Testis (tissue), 3 donors: ENCODE measurements around the gene CYP26A1. TPM values are rescaled to one million over a fixed set of nuclear protein-coding genes. Genes with fewer than 3 reads are reported as not detected.

ENCODE experiments used
- DNase-seq: peaks from one replicate; pipeline ENCODE4 v3.0.0-alpha.2; 2019
- H3K27ac ChIP-seq, 2 donors: fragments of 200-600 bp; sonication (generic); one replicate each; pipeline ENCODE4 v1.5.1; 2019
- H3K27me3 ChIP-seq: fragments of 200-600 bp; sonication (generic); one replicate; pipeline ENCODE4 v1.5.1; 2019
- H3K36me3 ChIP-seq: fragments of 200-600 bp; sonication (generic); one replicate; pipeline ENCODE4 v1.5.1; 2017; ENCODE audit warnings: low read depth; ENCODE audit errors: missing control alignments
- H3K4me1 ChIP-seq: fragments of 200-600 bp; sonication (generic); one replicate; pipeline ENCODE4 v1.5.1; 2019
- H3K4me3 ChIP-seq, 2 donors: fragments of 200-600 bp; sonication (generic); one replicate each; pipeline ENCODE4 v1.5.1; 2017 to 2019
- H3K9me3 ChIP-seq: fragments of 200-600 bp; sonication (generic); one replicate; pipeline ENCODE4 v1.5.1; 2017
- CTCF ChIP-seq, 3 experiments: fragments of 450-650 bp in 2 of 3; fragments of 200-600 bp in 1 of 3; sonication (generic) in 1 of 3; IDR thresholded peaks; one replicate each; pipeline ENCODE4 v1.5.1; 2016 to 2019; ENCODE audit warnings: antibody characterized with exemption in 3 of 3, mild to moderate bottlenecking in 2 of 3, moderate library complexity in 1 of 3
- POLR2A ChIP-seq: fragments of 450-650 bp; IDR thresholded peaks from one replicate; pipeline ENCODE4 v1.6.1; 2017; ENCODE audit warnings: antibody characterized with exemption, mild to moderate bottlenecking, moderate library complexity
- WGBS, 2 donors: methylation state at CpG; one replicate each; pipeline ENCODE4 v1.1.5; 2018; 5-methylcytosine and 5-hydroxymethylcytosine counted together
- intact Hi-C: fragments of 100-400 bp; cut with DNase I; formaldehyde crosslinking; loops from one replicate; pipeline ENCODE4 v1.15.1; 2023; ENCODE audit warnings: low total_unique reads
- polyA plus RNA-seq: library from polyadenylated mRNA; stranded (reverse); fragments of 350-450 nt; fragmentation: Illumina TruSeq; extraction: RNeasy Lipid Tissue Mini Kit (QIAGEN cat#74804); gene quantifications from one replicate; pipeline ENCODE4 v1.2.3, GENCODE V29; 2014; ENCODE audit warnings: low read depth, low replicate concordance; ENCODE audit not compliant: insufficient read depth
- total RNA-seq, 2 donors: library from RNA; depleted of rRNA; stranded (reverse); fragments of >200 nt; gene quantifications; one replicate each; pipeline ENCODE4 v1.2.3, GENCODE V29; 2016

CYP26A1 gene
- total and polyA plus RNA-seq, 3 donors from 2014 or later, result 0.57 TPM; not detected in 2

- no peaks in the 10 kb centered on the region for H3K36me3 ChIP-seq
- no peaks in the 10 kb centered on the region for H3K9me3 ChIP-seq
- no peaks in the 10 kb centered on the region for H3K27me3 ChIP-seq
- intact Hi-C loops, result no loop called here
- H3K4me1 ChIP-seq, result no peaks in the 10 kb centered on the region
- no peak overlapping the region for H3K4me3 ChIP-seq
- 82 to 89% methylated on average over 5 of the region's 5 CpGs for WGBS, 2 donors
- no peak overlapping the region for H3K27ac ChIP-seq
- DNase-seq, result no peak
- TF ChIP-seq POLR2A, result no peak
- TF ChIP-seq CTCF (IDR thresholded peaks at IDR 0.05), result no peak
Observed at GRCh38 chr10:93032105-93032808, 41.4 kb upstream of the CYP26A1 start.

DNA sequence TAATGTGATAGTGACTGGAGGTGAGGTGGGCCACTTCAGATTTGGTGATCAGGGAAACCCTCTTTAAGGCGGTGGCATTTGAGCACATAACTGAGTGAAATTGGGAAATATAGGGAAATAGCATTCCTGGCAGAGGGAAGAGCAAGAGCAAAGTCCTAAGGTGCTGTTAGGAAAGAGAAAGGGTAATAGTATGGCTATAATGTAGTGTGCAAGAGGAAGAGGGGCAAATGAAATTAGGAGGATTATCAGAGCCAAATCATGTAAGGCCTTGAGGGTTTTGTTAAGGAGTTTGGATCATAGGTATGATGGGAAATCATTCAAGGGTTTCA lies 40.9 kb upstream of the CYP26A1 start:
- H3K27me3 ChIP-seq, result no peaks in the 10 kb centered on the region
- intact Hi-C loops, result no loop called here
- H3K9me3 ChIP-seq, result no peaks in the 10 kb centered on the region
- H3K4me3 ChIP-seq, result no peak overlapping the region
- no peaks in the 10 kb centered on the region for H3K36me3 ChIP-seq
- TF ChIP-seq POLR2A (no peak), CTCF (IDR thresholded peaks at IDR 0.05) (no peak)
- WGBS, 2 donors, result 97 to 100% methylated on average over 1 of the region's 1 CpG
- no peaks in the 10 kb centered on the region for H3K4me1 ChIP-seq
- no peak overlapping the region for H3K27ac ChIP-seq
- no peak for DNase-seq

DNA sequence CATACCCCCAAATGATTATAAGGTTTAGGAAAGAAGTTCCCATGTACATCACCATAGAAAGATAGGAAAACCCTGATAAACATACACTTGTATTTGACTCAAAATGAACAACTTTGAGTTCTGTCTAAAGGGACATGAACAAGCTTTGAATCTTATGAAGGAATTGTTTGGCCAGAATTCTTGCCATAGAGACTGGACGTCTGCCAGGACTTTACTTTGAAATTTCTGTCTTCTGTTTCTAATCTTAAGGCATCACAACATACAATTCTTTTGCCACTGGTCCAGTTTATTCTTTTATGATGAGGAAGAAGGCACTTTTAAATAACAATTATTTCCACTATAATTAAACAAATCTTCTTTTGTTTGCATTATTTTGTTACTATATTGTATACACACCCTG lies 39.3 kb upstream of the CYP26A1 start:
- intact Hi-C loops, result no loop called here
- DNase-seq, result no peak
- no peaks in the 10 kb centered on the region for H3K36me3 ChIP-seq
- TF ChIP-seq POLR2A (no peak), CTCF (IDR thresholded peaks at IDR 0.05) (no peak)
- H3K4me3 ChIP-seq, result no peak overlapping the region
- H3K27ac ChIP-seq, result no peak overlapping the region
- 54 to 59% methylated on average over 1 of the region's 1 CpG for WGBS, 2 donors
- no peaks in the 10 kb centered on the region for H3K4me1 ChIP-seq
- no peaks in the 10 kb centered on the region for H3K9me3 ChIP-seq
- H3K27me3 ChIP-seq, result no peaks in the 10 kb centered on the region

GRCh38 chr10:93039110-93039509 lies 34.6 kb upstream of the CYP26A1 start:
- H3K4me3 ChIP-seq, result no peak overlapping the region
- no peak for TF ChIP-seq CTCF (IDR thresholded peaks at IDR 0.05)
- TF ChIP-seq POLR2A, result no peak
- no peak for DNase-seq
- no peaks in the 10 kb centered on the region for H3K9me3 ChIP-seq
- intact Hi-C loops, result no loop called here
- H3K4me1 ChIP-seq, result no peaks in the 10 kb centered on the region
- no peak overlapping the region for H3K27ac ChIP-seq
- WGBS, 2 donors, result 76 to 100% methylated on average over 1 of the region's 1 CpG
- H3K27me3 ChIP-seq, result no peaks in the 10 kb centered on the region
- no peaks in the 10 kb centered on the region for H3K36me3 ChIP-seq

DNA sequence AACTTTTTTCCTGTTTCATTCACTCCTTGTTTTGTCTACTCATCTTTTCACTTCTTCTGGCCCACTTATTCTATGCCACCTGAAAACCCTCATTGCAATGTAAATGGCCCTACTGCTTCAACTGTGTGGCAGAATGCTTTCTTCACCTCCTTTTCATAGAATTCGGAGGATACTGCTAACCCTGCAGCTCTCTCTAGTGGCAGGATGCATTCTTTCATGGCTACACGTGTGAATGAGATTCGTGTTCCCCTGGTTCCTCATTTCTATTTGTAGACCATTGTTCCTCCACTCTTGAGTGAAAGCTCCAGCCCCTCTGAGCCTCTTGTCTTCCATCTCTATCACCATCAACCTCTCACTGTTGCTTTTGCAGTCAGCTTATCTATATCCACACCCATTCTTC lies 34.0 kb upstream of the CYP26A1 start:
- H3K9me3 ChIP-seq, result no peaks in the 10 kb centered on the region
- TF ChIP-seq POLR2A (no peak), CTCF (IDR thresholded peaks at IDR 0.05) (peak in 2 of 3 experiments; percentile 13 to 50)
- DNase-seq, result no peak
- H3K4me1 ChIP-seq, result no peaks in the 10 kb centered on the region
- H3K27me3 ChIP-seq, result no peaks in the 10 kb centered on the region
- intact Hi-C loops, result no loop called here
- 35 to 41% methylated on average over 3 of the region's 3 CpGs for WGBS, 2 donors
- H3K4me3 ChIP-seq, result no peak overlapping the region
- H3K36me3 ChIP-seq, result no peaks in the 10 kb centered on the region
- H3K27ac ChIP-seq, result no peak overlapping the region
